Measurements from ENCODE around the gene KDM5B. TPM values are rescaled to one million over a fixed set of nuclear protein-coding genes. Genes with fewer than 3 reads are reported as not detected.

Gene KDM5B
- total RNA-seq, 1 donor from 2014 or later: 183 TPM

GRCh38 chr1:202685641-202686040, 122.6 kb downstream of the KDM5B start:
- no peak for DNase-seq (ENCODE audit: low read depth)

- peak; percentile 9 for DNase-seq (ENCODE audit: low read depth)
These were observed 123.5 kb downstream of the KDM5B start for GRCh38 chr1:202684716-202685115.

GRCh38 chr1:202683029-202683428, 125.2 kb downstream of the KDM5B start:
- DNase-seq (ENCODE audit: low read depth): no peak

- no peak for DNase-seq (ENCODE audit: low read depth)
These were observed 125.7 kb downstream of the KDM5B start for GRCh38 chr1:202682477-202682876.

GRCh38 chr1:202681736-202682420, 126.3 kb downstream of the KDM5B start:
- DNase-seq (ENCODE audit: low read depth): no peak

GRCh38 chr1:202680586-202681352, 127.5 kb downstream of the KDM5B start:
- no peak for DNase-seq (ENCODE audit: low read depth)

- DNase-seq (ENCODE audit: low read depth): no peak
These were observed 128.6 kb downstream of the KDM5B start for GRCh38 chr1:202679406-202680177.

GRCh38 chr1:202677433-202677832, 130.8 kb downstream of the KDM5B start:
- DNase-seq (ENCODE audit: low read depth): no peak

Other genes starting within 250 kb of the KDM5B start
- gene SYT2, start 98.0 kb downstream of the KDM5B start, total RNA-seq: 0.05 TPM in 1 of 2 replicates, not detected in the other
- gene PCAT6, start 2.5 kb upstream of the KDM5B start, total RNA-seq: 0.40 TPM in 1 of 2 replicates, not detected in the other
- gene RABIF, start 80.7 kb upstream of the KDM5B start, total RNA-seq: 3.3 and 7.1 TPM in 2 replicates
- gene KLHL12, start 118.8 kb upstream of the KDM5B start, total RNA-seq: 31.8 and 40.6 TPM in 2 replicates
- 97.1 and 107 TPM in 2 replicates for gene ADIPOR1, start 149.9 kb upstream of the KDM5B start, total RNA-seq
- 35.4 and 47.2 TPM in 2 replicates for gene CYB5R1, start 158.8 kb upstream of the KDM5B start, total RNA-seq
- 77.8 and 136 TPM in 2 replicates for gene TMEM183A, start 199.0 kb upstream of the KDM5B start, total RNA-seq
- 1.6 and 12.4 TPM in 2 replicates for gene PPFIA4, start 218.1 kb upstream of the KDM5B start, total RNA-seq

All from renal cortical epithelial cell (primary cell).